Loucy (cell line): ENCODE results near the gene COL24A1.

Experiments used
- EZH2phosphoT487 ChIP-seq: fragments of 200-600 bp; IDR thresholded peaks from 2 replicates; pipeline ENCODE4 v1.6.1; 2018; ENCODE audit warnings: antibody characterized with exemption, mild to moderate bottlenecking, moderate library complexity, borderline replicate concordance
- TF ChIP-seq, protein P1 (sequence below): fragments of 200-600 bp; sonication (generic); conservative IDR thresholded peaks from 2 replicates; pipeline ENCODE4 v1.5.1; 2014; ENCODE audit warnings: mild to moderate bottlenecking, antibody characterized with exemption, low read length

DNA sequence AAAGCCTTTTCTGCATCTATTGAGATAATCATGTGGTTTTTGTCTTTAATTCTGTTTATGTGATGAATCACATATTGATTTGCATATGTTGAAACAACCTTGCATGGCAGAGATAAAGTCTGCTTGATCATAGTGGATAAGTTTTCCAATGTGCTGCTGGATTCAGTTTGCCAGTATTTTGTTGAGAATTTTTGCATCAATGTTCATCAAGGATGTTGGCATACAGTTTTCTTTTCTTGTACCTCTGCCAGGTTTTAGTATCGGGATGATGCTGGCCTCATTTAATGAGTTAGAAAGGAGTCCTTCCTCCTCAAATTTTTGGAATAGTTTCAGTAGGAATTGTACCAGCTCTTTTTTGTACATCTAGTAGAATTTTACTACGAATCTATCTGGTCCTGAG, 55.0 kb downstream of the COL24A1 start:
- TF ChIP-seq, protein P1, sequence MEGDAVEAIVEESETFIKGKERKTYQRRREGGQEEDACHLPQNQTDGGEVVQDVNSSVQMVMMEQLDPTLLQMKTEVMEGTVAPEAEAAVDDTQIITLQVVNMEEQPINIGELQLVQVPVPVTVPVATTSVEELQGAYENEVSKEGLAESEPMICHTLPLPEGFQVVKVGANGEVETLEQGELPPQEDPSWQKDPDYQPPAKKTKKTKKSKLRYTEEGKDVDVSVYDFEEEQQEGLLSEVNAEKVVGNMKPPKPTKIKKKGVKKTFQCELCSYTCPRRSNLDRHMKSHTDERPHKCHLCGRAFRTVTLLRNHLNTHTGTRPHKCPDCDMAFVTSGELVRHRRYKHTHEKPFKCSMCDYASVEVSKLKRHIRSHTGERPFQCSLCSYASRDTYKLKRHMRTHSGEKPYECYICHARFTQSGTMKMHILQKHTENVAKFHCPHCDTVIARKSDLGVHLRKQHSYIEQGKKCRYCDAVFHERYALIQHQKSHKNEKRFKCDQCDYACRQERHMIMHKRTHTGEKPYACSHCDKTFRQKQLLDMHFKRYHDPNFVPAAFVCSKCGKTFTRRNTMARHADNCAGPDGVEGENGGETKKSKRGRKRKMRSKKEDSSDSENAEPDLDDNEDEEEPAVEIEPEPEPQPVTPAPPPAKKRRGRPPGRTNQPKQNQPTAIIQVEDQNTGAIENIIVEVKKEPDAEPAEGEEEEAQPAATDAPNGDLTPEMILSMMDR: no peak
- no peak for TF ChIP-seq EZH2phosphoT487
